SU-DHL-6 (cell line): ENCODE results near the gene TMEM258.

Experiments used
- H2AFZ ChIP-seq: fragments of 200-600 bp; sonication (generic); 2 replicates; pipeline ENCODE4 v1.6.1; 2014; ENCODE audit warnings: low read depth, mild to moderate bottlenecking, moderate library complexity, mixed read lengths, antibody characterized with exemption, low read length; ENCODE audit not compliant: severe bottlenecking
- H3F3A ChIP-seq: fragments of 200-600 bp; shearing (Covaris generic); 2 replicates; pipeline ENCODE4 v1.6.0; 2016; ENCODE audit warnings: antibody characterized with exemption, mild to moderate bottlenecking; ENCODE audit not compliant: insufficient read depth
- H3K27ac ChIP-seq: fragments of 200-600 bp; sonication (generic); 2 replicates; pipeline ENCODE4 v1.5.1; 2016; ENCODE audit warnings: low read depth, mild to moderate bottlenecking, low read length, moderate library complexity, mixed read lengths
- H3K27me3 ChIP-seq: fragments of 200-600 bp; sonication (generic), shearing (Covaris generic); 2 replicates; pipeline ENCODE4 v1.6.0; 2014; ENCODE audit warnings: mild to moderate bottlenecking, low read length
- H3K36me3 ChIP-seq: fragments of 200-600 bp; sonication (generic); 2 replicates; pipeline ENCODE4 v1.6.1; 2014; ENCODE audit warnings: mild to moderate bottlenecking, low read length, mixed read lengths
- H3K4me2 ChIP-seq: fragments of 300-600, 200-600 bp; shearing (Covaris generic), sonication (generic); 2 replicates; pipeline ENCODE4 v1.6.0; 2014; ENCODE audit warnings: low read length, low read depth, mild to moderate bottlenecking; ENCODE audit not compliant: poor library complexity, severe bottlenecking
- H3K4me3 ChIP-seq: fragments of 200-600 bp; sonication (generic); 2 replicates; pipeline ENCODE4 v1.5.1; 2014; ENCODE audit warnings: antibody characterized with exemption, low read length, mild to moderate bottlenecking, mixed read lengths; ENCODE audit not compliant: insufficient read depth, poor library complexity, severe bottlenecking
- H3K79me2 ChIP-seq: fragments of 200-600 bp; sonication (generic); 2 replicates; pipeline ENCODE4 v1.6.1; 2014; ENCODE audit warnings: mild to moderate bottlenecking, low read length, moderate library complexity; ENCODE audit not compliant: insufficient read depth
- H3K9ac ChIP-seq: fragments of 200-600 bp; sonication (generic); 2 replicates; pipeline ENCODE4 v1.7.0; 2014; ENCODE audit warnings: mild to moderate bottlenecking, low read length
- H3K9me2 ChIP-seq: fragments of 200-600 bp; sonication (generic); replicated peaks from 2 replicates; pipeline ENCODE4 v1.6.1; 2014; ENCODE audit warnings: low read length; ENCODE audit not compliant: insufficient read depth
- H3K9me3 ChIP-seq: fragments of 200-600 bp; sonication (generic); 2 replicates; pipeline ENCODE4 v1.6.1; 2014; ENCODE audit warnings: low read length, mixed read lengths; ENCODE audit not compliant: insufficient read depth
- H4K20me1 ChIP-seq: fragments of 200-600 bp; sonication (generic); 2 replicates; pipeline ENCODE4 v1.6.1; 2014; ENCODE audit warnings: low read depth, mild to moderate bottlenecking, antibody characterized with exemption, low read length, moderate library complexity, mixed read lengths
- EZH2phosphoT487 ChIP-seq: fragments of 200-600 bp; sonication (generic), shearing (Covaris generic); conservative IDR thresholded peaks from 2 replicates; pipeline ENCODE4 v1.6.1; 2018; ENCODE audit warnings: mild to moderate bottlenecking, antibody characterized with exemption, low read length, moderate library complexity, mixed read lengths
- TF ChIP-seq, protein P1 (sequence below): fragments of 200-600 bp; sonication (generic); IDR thresholded peaks from one replicate; pipeline ENCODE4 v1.5.1; 2017; ENCODE audit warnings: antibody characterized with exemption, mild to moderate bottlenecking, low read length, moderate library complexity; ENCODE audit not compliant: insufficient read depth, poor library complexity, severe bottlenecking

Gene TMEM258

GRCh38 chr11:61769946-61770683 lies 22.3 kb downstream of the TMEM258 start:
- Histone ChIP-seq H3K9me3 (no peaks in the 10 kb centered on the region), H2AFZ (no peak overlapping the region), H3K27ac (no peak overlapping the region), H3K36me3 (no peaks in the 10 kb centered on the region), H3K9me2 (no peaks in the 10 kb centered on the region), H3K9ac (no peak overlapping the region), H3K27me3 (no peaks in the 10 kb centered on the region), H3K4me2 (no peak overlapping the region), H4K20me1 (no peaks in the 10 kb centered on the region), H3F3A (no peaks in the 10 kb centered on the region), H3K79me2 (no peaks in the 10 kb centered on the region), H3K4me3 (no peak overlapping the region)
- TF ChIP-seq, protein P1, sequence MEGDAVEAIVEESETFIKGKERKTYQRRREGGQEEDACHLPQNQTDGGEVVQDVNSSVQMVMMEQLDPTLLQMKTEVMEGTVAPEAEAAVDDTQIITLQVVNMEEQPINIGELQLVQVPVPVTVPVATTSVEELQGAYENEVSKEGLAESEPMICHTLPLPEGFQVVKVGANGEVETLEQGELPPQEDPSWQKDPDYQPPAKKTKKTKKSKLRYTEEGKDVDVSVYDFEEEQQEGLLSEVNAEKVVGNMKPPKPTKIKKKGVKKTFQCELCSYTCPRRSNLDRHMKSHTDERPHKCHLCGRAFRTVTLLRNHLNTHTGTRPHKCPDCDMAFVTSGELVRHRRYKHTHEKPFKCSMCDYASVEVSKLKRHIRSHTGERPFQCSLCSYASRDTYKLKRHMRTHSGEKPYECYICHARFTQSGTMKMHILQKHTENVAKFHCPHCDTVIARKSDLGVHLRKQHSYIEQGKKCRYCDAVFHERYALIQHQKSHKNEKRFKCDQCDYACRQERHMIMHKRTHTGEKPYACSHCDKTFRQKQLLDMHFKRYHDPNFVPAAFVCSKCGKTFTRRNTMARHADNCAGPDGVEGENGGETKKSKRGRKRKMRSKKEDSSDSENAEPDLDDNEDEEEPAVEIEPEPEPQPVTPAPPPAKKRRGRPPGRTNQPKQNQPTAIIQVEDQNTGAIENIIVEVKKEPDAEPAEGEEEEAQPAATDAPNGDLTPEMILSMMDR, result no peak
- TF ChIP-seq EZH2phosphoT487, result no peak

GRCh38 chr11:61769169-61769920 lies 23.1 kb downstream of the TMEM258 start:
- no peaks in the 10 kb centered on the region for H3K9me3 ChIP-seq
- H4K20me1 ChIP-seq, result no peaks in the 10 kb centered on the region
- no peaks in the 10 kb centered on the region for H3K36me3 ChIP-seq
- H3K9me2 ChIP-seq, result no peaks in the 10 kb centered on the region
- TF ChIP-seq, protein P1, result no peak
- TF ChIP-seq EZH2phosphoT487, result no peak
- H3K4me2 ChIP-seq, result no peak overlapping the region
- no peak overlapping the region for H3K4me3 ChIP-seq
- H3K9ac ChIP-seq, result no peak overlapping the region
- H3K79me2 ChIP-seq, result no peaks in the 10 kb centered on the region
- H2AFZ ChIP-seq, result no peak overlapping the region
- no peaks in the 10 kb centered on the region for H3K27me3 ChIP-seq
- no peak overlapping the region for H3K27ac ChIP-seq
- no peaks in the 10 kb centered on the region for H3F3A ChIP-seq

DNA sequence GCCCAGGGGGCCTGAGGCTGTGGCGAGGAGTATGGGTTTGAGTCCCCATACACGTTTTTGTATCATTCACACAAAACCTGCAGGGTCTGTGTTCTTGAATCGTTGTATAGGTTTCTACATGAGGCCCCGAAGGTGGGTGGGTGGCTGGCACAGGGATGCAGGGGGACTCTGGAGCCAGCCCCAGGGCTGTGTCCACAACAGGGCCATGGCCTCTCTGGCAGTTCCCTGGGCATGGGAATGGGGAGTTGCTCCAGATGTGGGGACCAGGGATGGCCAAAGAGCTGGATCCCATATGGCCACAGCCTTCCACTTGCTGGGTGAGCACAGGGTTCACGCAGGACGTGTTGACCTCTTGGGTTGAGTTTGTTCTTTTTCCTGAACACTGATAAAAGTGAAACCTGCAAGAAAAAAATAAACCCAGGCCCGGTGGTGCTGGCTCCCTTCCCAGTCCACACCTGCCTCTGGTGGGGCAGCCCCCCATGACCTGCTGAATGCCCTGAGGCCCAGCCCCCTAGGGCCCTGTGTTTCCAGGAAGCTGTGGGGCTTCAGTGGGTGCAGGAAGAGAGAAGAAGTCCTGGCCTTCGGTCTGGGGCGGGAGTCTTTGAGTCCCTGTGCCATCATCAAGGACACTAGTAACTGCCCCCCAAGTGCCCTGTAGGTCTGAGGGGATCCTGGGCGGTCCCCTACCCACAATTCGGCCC lies 23.9 kb downstream of the TMEM258 start:
- Histone ChIP-seq H3K27me3 (no peaks in the 10 kb centered on the region), H2AFZ (no peak overlapping the region), H3K79me2 (no peaks in the 10 kb centered on the region), H3K27ac (no peak overlapping the region), H3K9me2 (no peaks in the 10 kb centered on the region), H3K4me3 (no peak overlapping the region), H3K4me2 (no peak overlapping the region), H3K36me3 (no peaks in the 10 kb centered on the region), H4K20me1 (no peaks in the 10 kb centered on the region), H3K9me3 (no peaks in the 10 kb centered on the region), H3K9ac (no peak overlapping the region), H3F3A (no peaks in the 10 kb centered on the region)
- no peak for TF ChIP-seq EZH2phosphoT487
